ENCODE data around the gene CTSD.
A peak's percentile ranks its signal among the peaks of the same experiment; 100 is the strongest.

Gene CTSD

DNA sequence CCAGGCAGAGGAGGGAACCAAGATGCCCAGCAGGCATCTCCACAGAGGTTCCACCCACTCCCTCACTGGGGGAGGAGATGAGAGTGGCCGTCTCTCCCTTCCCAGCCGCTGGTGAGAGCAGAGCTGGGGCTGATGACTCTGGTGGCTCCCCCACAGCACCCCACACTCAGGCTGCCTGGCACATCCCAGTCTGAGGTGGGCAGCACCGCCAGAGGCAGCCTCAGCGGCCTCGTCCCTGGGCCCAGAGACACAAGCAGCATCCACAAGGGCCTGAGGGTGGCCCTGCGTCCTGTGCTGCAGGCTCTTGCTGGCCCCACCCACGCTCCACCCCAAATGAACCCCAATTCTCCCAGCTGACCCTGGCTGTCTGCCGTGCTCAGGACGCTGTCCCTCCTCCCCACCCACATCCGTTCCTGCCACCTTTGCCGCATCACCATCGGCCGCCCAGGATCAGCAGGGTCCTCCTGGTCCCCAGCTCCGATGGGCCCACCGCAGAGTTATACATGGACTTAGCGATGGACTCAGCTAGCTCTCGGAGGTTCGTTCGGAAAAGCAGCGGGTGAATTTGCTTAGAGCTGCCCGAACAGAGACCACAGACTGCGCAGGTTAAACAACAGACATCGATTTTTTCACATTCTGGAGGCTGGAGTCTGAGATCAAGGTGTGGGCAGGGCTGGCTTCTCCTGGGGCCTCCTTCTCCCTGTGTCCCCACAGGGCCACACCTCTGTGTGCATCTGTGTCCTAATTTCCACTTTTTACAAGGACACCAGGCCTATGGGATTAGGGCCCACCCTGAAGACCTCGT lies 20.2 kb upstream of the CTSD start:
- TF ChIP-seq Cebpa-rat (IDR thresholded peaks at IDR 0.05) = no peak
- no peak overlapping the region for H3K9ac ChIP-seq
- no peak overlapping the region for H3K4me3 ChIP-seq
- peaks cover 20% of the 10 kb centered on the region; the same call in 1 of the 2 replicates for H4K20me1 ChIP-seq
- H3K4me1 ChIP-seq = peaks cover 43% of the 10 kb centered on the region
- no peak overlapping the region for H3K27ac ChIP-seq
- H3K9me3 ChIP-seq = no peaks in the 10 kb centered on the region
- H3K36me3 ChIP-seq = no peaks in the 10 kb centered on the region
- no peak overlapping the region for H3K4me2 ChIP-seq
- H3K27me3 ChIP-seq = peaks cover 13% of the 10 kb centered on the region; the same call in 1 of the 2 replicates

DNA sequence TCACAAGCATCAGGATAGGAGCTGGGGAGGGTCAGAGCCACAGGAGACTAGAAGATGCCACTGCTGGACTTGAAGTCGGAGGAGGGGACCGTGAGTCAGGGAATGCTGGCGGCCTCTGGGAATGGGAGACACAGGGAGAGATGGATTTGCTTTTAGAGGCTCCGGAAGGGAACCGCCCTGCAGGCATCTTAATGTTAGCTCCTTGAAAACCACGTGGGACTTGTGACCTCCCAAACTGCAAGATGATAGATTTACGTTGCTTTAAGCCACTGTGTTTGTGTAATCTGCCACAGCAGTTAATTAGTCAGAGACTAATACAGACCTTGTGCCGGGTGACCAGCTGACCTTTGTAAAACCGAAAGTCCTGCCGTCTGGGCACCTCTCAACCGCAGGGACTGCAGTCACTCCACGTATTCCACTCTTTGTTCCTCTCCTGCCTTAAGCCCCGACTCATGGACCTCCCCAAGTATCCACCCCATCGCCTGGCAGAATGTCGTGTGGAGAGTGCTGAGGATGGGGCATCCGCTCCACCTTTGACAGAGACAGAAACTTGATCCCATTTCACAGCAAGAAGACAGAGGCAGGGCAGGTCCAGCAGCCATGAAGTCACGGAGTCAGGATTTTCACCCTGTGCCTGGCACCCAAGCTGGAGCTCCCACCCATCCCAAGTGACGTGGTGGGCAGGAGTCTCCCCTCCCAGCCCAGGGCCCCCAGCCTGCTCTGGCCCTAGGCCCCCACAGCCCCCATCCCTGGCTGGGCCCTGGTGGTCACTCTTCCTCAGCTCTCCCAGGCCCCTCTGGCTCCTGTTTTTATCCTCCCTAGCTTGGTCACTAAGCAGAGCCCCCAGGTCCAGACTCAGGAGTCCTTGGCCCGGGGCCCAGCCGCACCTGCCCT lies 19.4 kb upstream of the CTSD start:
- no peaks in the 10 kb centered on the region for H3K36me3 ChIP-seq

DNA sequence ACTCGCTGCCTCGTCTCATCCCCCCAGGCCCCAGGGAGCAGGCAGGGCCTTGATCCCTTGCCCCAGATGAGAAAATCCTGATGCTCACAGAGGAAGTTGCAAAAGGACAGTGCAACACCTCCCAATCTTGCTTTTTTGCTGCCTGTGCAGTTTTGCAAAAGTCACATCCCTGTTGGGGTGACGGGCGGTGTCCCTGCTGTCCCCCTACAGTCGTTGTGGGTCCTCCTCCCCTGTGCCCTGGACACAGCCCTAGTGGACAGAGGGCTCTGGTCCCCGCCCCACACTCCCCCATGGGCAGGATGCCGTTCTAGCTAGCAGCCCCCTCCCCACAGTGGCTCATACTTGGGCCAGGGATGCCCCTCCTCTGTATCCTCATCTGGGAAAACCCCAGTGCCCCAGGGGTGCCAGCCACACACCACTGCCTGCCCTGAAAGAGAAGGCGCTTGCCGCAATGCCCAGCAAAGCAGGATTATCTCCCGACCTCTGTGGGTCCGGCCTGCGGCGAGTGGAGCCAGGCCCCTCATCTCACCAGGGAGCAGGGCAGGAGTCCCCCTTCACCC lies 18.4 kb upstream of the CTSD start:
- peaks cover 20% of the 10 kb centered on the region; the same call in 1 of the 2 replicates for H4K20me1 ChIP-seq
- H3K27me3 ChIP-seq = peaks cover 13% of the 10 kb centered on the region; the same call in 1 of the 2 replicates
- H3K9me3 ChIP-seq = peaks cover under 1% of the 10 kb centered on the region; the same call in 1 of the 2 replicates
- peak overlapping the region; percentile 83 for H3K4me2 ChIP-seq
- no peak overlapping the region for H3K9ac ChIP-seq
- no peaks in the 10 kb centered on the region for H3K36me3 ChIP-seq
- TF ChIP-seq Cebpa-rat (IDR thresholded peaks at IDR 0.05) = no peak
- H3K4me3 ChIP-seq = no peak overlapping the region
- H3K27ac ChIP-seq = no peak overlapping the region
- H3K4me1 ChIP-seq = peaks cover 54% of the 10 kb centered on the region

More for the DNA sequence above, 19.4 kb upstream of the CTSD start:
- H4K20me1 ChIP-seq = peaks cover 20% of the 10 kb centered on the region; the same call in 1 of the 2 replicates
- H3K4me1 ChIP-seq = peaks cover 47% of the 10 kb centered on the region
- no peak overlapping the region for H3K9ac ChIP-seq
- H3K9me3 ChIP-seq = no peaks in the 10 kb centered on the region
- H3K4me3 ChIP-seq = no peak overlapping the region
- peaks cover 13% of the 10 kb centered on the region; the same call in 1 of the 2 replicates for H3K27me3 ChIP-seq
- peak overlapping the region; percentile 83 for H3K4me2 ChIP-seq
- H3K27ac ChIP-seq = no peak overlapping the region
- TF ChIP-seq Cebpa-rat (IDR thresholded peaks at IDR 0.05) = no peak

DNA sequence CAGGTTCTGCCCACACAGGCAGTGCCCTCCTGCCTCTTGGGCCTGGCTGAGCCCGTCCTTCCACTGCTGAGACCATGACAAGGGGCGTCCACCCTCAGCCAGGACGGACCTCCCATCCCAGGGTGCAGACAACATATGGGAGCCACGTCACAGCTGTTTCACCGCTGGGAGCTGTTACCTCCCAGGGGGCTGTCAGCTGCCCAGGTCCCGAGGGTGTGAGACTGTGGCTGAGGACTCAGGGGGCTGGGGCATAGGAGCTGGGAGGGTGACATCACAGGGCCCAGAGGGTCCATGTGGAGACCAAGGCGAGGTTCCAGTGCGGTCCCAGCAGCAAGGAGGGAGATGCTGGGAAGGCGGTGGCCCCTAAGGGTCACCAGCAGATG lies 17.9 kb upstream of the CTSD start:
- peaks cover 13% of the 10 kb centered on the region; the same call in 1 of the 2 replicates for H3K27me3 ChIP-seq
- peak overlapping the region; percentile 83 for H3K4me2 ChIP-seq
- H4K20me1 ChIP-seq = peaks cover 20% of the 10 kb centered on the region; the same call in 1 of the 2 replicates
- H3K27ac ChIP-seq = no peak overlapping the region
- H3K9me3 ChIP-seq = peaks cover 6% of the 10 kb centered on the region
- TF ChIP-seq Cebpa-rat (IDR thresholded peaks at IDR 0.05) = no peak
- H3K4me3 ChIP-seq = no peak overlapping the region
- peaks cover 54% of the 10 kb centered on the region for H3K4me1 ChIP-seq
- no peak overlapping the region for H3K9ac ChIP-seq
- H3K36me3 ChIP-seq = no peaks in the 10 kb centered on the region

DNA sequence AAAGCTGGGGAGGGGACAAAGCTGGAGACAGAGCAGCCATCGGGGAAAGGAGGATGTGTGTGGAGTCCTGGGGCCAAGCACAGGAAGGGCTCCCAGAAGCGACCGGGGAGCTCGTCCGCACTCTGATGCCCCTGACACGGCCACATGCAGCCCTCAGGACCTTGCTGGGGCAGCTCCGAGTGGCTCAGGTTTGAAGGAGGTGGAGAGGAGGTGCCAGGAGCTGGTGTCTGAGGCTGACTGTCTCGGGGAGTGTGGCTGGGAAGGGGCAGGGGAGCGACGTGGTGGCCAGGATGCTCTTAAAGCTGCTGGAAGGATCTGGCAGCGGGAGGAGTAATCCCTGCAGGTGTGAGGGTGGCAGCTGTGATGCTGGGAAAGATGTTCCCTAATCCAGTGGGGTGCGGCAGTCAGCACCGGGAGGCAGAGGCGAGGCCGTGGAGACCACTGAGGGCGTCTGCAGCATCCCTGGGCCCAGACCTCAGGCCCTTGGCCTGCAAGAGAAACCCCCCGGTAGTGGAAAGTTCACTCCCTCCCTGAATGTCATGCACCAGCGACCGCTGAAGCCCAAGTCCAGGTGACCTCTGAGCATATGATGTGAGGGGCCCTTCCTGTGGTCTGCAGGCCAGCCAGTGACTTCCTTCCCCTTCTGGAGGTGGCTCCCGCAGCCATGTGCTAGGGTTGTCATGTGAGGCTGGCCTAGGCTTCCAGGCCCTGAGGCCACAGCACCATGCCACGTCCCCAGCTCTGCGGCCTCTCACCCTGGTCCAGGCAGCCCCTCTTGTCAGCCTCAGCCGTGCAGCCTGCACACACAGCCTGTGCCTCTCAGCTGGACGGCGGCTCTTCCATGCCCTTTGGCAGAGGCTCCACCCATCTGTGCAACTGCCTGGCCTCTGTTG lies 17.2 kb upstream of the CTSD start:
- H3K36me3 ChIP-seq = no peaks in the 10 kb centered on the region
- peak overlapping the region; percentile 83 for H3K4me2 ChIP-seq
- H3K9ac ChIP-seq = no peak overlapping the region
- H3K27me3 ChIP-seq = peaks cover 13% of the 10 kb centered on the region; the same call in 1 of the 2 replicates
- H3K4me1 ChIP-seq = peaks cover 48% of the 10 kb centered on the region
- H3K9me3 ChIP-seq = peaks cover 10% of the 10 kb centered on the region
- no peak overlapping the region for H3K4me3 ChIP-seq
- H4K20me1 ChIP-seq = peaks cover 20% of the 10 kb centered on the region; the same call in 1 of the 2 replicates
- TF ChIP-seq Cebpa-rat (IDR thresholded peaks at IDR 0.05) = no peak
- H3K27ac ChIP-seq = no peak overlapping the region

DNA sequence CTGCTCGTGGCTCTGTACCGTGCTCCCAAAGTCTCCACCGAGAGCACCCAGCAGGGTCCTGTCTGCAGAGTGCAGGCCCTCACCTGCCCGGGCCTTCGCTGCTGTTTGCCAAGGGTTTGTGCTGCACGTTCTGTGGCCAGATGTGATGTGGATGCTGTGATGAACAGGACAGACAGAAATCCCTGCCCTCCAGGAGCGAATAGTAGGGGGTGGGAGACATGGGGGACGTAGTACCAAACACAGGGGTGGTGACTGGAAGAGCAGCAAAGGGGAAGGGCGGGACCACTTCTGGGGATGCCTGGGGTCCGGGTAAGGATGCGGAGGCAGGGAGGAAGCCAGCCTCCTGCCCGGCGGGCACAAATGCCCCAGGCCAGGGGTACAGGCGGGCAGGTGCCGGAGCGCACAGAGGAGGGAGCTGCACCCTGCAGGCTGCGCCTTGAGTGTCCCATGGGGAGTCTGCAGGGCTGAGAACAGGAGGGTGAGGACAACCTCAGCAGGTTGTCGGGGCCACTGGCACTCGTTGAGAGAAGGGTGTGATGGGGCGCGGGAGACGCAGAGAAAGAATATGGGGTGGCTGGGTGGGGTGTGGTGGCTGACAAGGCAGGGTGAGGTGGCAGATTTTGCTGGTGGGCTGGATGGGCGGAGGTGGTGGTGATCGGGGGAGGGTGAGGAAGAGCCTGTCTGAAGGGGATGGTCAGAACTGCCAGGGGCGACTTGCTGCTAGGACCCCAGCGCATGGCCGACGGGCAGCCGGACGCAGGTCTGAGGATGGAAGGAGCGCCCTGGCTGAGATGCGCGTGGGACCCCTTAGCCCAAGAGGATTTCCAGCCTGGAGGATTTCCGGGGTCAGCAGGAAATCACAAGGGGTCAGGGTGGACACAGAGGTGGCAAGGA lies 16.3 kb upstream of the CTSD start:
- peak overlapping the region; percentile 83 for H3K4me2 ChIP-seq
- H3K4me1 ChIP-seq = peaks cover 44% of the 10 kb centered on the region
- H4K20me1 ChIP-seq = peaks cover 20% of the 10 kb centered on the region; the same call in 1 of the 2 replicates
- no peaks in the 10 kb centered on the region for H3K36me3 ChIP-seq
- TF ChIP-seq Cebpa-rat (IDR thresholded peaks at IDR 0.05) = no peak
- H3K9me3 ChIP-seq = peaks cover 12% of the 10 kb centered on the region
- no peak overlapping the region for H3K27ac ChIP-seq
- no peak overlapping the region for H3K4me3 ChIP-seq
- H3K9ac ChIP-seq = no peak overlapping the region
- peaks cover 13% of the 10 kb centered on the region; the same call in 1 of the 2 replicates for H3K27me3 ChIP-seq

DNA sequence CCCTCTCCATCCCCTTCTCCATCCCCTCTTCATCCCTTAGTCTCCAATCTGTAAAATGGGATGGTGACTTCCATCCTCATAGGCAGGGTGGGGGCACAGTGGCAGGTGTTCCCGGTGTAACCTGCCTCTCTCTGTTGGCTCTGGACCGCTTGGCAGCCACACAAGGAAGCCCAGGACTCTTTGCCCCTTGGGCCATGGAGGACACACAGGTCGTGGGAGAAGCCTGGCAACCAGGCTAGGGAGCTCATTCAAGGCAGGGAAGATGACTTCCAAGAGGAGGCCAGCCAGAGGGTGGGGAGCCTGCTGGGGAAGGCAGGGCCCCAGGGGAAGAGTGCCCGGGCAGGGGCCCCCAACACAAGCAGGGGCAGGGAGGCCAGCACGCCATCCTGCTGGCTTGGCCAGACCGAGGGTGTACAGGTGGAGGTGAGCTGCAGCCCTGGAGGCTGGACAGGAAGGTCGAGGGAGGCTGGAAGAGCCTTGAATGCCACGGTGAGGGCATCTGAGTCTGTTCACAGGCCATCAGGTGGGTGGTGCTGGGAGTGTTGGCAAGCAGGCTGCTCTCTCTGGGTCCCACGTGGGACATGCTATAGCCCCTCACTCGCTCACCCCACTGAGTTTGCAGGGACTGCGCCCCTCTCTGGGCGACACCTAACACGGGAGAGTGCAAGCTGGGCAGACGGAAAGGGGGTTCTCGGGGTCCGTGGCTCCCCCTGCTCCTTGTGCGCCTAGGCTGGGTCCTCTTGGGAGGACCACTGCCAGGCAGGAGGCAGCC lies 15.5 kb upstream of the CTSD start:
- H3K27me3 ChIP-seq = peaks cover 13% of the 10 kb centered on the region; the same call in 1 of the 2 replicates
- no peak overlapping the region for H3K4me3 ChIP-seq
- peaks cover 16% of the 10 kb centered on the region for H3K9me3 ChIP-seq
- H3K9ac ChIP-seq = no peak overlapping the region
- no peak overlapping the region for H3K4me2 ChIP-seq
- no peaks in the 10 kb centered on the region for H3K36me3 ChIP-seq
- H3K4me1 ChIP-seq = peaks cover 44% of the 10 kb centered on the region
- peaks cover 20% of the 10 kb centered on the region; the same call in 1 of the 2 replicates for H4K20me1 ChIP-seq
- no peak overlapping the region for H3K27ac ChIP-seq
- TF ChIP-seq Cebpa-rat (IDR thresholded peaks at IDR 0.05) = no peak

Data from BLaER1 (cell line).